GM12875 (cell line): ENCODE data around the gene AMOT.

Experiments
- H3K4me3 ChIP-seq: one replicate; pipeline ENCODE4 v1.5.1; 2011; ENCODE audit warnings: low read depth, low read length, control low read depth
- TF ChIP-seq, protein P1 (sequence below): IDR thresholded peaks from 2 replicates; pipeline ENCODE4 v1.5.1; 2011; ENCODE audit warnings: low read depth, mild to moderate bottlenecking, control low read depth, inconsistent platforms, low read length, moderate library complexity, borderline replicate concordance; ENCODE audit not compliant: insufficient read depth

Gene AMOT

DNA sequence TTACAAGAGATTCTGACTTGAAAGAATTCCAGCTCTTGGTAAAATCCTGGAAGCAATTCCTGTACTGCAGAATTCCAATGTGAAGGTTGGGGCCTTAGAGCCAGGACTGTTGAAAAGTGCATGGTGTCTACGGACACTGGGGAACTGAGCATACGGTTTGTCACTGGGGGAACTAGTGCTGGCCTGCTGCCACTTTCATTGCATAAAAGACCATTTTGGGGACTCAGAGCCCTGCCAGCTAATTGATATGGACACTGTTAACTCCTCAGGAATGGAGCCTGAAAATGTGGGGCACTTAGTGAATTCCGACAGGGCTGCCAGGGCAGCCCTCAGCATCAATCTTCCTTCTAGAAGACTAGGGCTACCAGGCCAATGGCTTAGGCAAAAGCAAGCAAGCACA lies 55.9 kb downstream of the AMOT start:
- H3K4me3 ChIP-seq = no peak overlapping the region
- TF ChIP-seq, protein P1, sequence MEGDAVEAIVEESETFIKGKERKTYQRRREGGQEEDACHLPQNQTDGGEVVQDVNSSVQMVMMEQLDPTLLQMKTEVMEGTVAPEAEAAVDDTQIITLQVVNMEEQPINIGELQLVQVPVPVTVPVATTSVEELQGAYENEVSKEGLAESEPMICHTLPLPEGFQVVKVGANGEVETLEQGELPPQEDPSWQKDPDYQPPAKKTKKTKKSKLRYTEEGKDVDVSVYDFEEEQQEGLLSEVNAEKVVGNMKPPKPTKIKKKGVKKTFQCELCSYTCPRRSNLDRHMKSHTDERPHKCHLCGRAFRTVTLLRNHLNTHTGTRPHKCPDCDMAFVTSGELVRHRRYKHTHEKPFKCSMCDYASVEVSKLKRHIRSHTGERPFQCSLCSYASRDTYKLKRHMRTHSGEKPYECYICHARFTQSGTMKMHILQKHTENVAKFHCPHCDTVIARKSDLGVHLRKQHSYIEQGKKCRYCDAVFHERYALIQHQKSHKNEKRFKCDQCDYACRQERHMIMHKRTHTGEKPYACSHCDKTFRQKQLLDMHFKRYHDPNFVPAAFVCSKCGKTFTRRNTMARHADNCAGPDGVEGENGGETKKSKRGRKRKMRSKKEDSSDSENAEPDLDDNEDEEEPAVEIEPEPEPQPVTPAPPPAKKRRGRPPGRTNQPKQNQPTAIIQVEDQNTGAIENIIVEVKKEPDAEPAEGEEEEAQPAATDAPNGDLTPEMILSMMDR = no peak

DNA sequence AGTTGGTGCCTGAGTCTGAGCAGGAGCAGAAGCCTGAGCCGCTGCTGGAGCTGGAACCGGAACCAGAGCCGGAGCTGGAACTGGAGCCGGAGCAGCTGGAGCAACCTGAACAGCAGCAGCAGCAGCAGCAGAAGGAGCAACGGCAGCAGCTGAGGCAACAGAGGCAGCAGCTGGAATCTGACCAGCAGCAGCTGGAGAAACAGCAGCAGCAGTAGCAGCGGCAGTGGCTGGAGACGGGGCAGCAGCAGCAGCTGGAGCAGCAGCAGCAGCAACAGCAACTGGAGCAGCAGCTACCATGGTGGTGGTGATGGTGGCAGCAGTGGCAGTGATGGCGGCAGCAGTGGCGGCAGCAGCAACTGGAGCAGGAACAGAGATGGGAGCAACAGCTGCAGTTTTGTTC lies 61.5 kb downstream of the AMOT start:
- no peak overlapping the region for H3K4me3 ChIP-seq
- TF ChIP-seq, protein P1 = no peak

DNA sequence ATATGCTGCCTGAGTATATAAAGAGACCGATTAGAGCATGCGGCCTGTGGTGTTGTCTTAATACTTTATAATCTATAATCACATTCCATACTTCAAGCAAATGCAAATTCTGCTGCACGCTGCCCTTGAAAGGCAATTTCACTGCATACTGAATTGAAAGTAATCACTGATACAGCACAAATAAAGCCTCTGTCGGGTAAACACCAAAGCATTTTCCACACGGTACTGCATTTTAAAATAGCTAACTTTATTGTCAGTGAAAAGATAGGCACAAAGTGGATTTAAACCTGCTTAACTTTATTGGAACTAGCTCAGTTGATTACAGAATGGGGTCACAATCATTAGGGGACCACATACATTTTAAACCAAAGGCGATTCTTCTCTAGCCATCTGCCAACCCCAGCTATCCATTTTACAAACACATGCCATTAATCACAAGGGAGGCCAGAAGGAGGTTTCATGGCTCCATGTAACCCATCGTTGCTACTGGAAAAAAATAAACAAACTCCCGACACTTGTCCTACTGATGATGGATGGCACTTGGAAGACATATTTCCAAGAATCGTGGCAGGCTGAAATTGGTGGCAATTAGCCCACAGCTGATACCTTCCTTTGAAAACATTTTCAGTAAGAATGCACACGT lies 65.9 kb downstream of the AMOT start:
- TF ChIP-seq, protein P1 = no peak

DNA sequence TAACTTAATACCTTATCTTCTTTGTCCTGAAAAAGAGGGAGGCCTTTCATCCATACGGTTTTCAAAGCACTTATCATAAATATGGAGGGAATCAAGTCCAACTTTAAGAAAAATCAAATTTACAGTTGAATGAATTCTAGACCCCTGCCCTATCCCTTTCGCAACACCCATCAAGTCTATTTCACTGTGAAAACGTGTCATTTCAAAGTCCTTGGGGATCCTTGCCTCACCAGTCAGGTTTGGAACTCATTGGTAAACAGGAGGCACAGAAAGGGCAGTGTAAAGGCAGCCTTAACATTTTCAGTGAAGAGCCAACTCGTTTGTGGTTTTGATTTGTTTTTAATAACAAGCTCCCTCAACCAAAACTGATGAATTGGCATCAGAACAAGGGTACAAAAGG lies 66.5 kb downstream of the AMOT start:
- H3K4me3 ChIP-seq = no peak overlapping the region
- TF ChIP-seq, protein P1 = no peak

More for the DNA sequence above, 65.9 kb downstream of the AMOT start:
- H3K4me3 ChIP-seq = no peak overlapping the region

DNA sequence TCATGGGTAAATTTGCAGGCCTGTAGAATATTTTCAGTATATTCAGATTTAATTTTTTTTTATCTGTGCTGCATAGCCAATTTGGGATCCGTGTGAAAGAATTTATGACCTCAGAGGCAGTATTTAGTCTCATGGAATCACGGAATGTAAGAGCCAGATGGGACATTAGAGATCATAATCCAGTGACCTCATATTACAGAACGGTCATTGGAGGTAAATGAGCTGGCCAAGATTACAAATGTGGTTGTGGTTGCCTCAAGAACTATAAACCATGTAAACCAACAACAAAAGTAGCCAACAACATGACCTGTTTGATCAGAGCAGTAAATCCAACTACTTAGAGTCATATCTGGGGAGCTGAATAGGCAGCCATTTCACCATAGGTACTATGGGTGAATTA lies 71.6 kb downstream of the AMOT start:
- TF ChIP-seq, protein P1 = no peak

DNA sequence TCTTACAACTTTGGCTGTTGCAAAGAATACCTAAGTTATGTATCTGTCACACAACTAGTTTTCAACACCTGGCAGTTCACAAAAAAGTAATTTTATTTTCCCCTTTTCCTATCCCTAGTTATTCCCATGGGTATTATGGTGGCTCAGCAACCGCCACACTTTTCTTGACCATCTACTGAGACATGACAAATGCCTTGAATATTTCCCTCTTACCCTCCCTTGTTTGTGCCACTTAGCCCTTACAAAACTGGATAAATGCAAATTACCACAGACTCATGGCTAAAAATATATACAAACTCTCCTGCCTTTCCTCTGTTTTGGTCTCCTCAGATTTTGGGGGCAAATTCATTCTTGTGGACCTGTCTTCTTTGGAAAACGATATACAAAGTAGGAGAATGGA lies 72.1 kb downstream of the AMOT start:
- TF ChIP-seq, protein P1 = no peak
- H3K4me3 ChIP-seq = no peak overlapping the region

More for the DNA sequence above, 71.6 kb downstream of the AMOT start:
- no peak overlapping the region for H3K4me3 ChIP-seq

DNA sequence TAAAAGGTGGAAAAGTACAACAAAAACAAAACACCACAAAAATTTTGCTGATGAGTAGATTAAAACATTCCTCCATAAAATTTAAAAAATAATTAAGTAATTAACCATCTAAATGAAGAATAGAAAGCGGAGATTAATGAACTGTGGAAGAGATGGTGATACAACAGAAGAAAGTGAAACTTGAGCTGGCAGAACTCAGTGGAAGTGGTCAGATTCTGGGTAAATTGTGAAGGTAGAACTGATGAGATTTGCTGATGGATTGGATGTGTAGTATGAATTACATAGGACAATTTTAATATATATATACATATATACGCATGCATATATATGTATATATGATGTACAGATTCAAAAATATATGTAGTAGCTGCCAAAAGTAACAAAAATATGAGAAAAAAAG lies 73.9 kb downstream of the AMOT start:
- no peak overlapping the region for H3K4me3 ChIP-seq
- TF ChIP-seq, protein P1 = no peak
